NCI-H1105 treated with DMSO at 0.1 percent for 48 hours (cell line): ENCODE measurements around the gene SERPIND1.

ENCODE experiments used
- DNase-seq: peaks from one replicate; lab custom pipeline; 2025; lab: John Stamatoyannopoulos, UW

Gene SERPIND1

DNA sequence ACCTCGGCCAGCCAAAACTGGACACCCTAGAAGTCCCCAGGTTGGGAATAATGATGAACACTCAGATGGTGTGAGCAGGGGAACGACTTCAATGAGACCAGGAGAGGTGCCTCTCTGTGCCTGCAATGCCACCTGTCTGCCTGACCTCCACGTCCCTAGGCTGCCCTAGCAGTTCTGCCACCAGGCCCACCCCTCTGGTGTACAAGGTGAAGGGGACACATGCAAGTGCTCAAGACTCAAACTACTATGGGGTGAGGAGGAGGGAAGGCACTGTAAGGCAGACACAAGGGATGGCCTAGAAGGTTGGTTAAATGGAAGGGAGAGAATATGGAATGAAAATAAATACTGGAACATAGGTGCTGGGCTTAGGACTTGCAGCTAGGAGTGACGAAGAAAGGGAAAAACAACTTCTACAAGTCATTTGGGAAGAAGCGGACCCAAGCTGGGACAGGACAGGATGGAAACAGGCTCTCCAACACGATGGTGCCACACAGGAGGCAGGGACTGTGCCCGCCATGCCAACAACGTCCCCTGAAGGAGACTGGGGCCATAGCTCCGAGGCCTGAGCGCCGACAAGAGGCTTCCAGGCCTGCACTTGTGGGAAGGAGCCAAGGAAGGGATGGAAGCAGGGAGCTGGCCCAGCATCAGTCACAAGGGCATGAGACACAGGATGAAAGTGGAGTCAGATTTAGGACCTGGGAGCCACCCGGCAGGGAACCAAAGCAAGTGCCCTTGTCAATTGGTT is 18.5 kb downstream of the SERPIND1 start:
- DNase-seq, result no peak

DNA sequence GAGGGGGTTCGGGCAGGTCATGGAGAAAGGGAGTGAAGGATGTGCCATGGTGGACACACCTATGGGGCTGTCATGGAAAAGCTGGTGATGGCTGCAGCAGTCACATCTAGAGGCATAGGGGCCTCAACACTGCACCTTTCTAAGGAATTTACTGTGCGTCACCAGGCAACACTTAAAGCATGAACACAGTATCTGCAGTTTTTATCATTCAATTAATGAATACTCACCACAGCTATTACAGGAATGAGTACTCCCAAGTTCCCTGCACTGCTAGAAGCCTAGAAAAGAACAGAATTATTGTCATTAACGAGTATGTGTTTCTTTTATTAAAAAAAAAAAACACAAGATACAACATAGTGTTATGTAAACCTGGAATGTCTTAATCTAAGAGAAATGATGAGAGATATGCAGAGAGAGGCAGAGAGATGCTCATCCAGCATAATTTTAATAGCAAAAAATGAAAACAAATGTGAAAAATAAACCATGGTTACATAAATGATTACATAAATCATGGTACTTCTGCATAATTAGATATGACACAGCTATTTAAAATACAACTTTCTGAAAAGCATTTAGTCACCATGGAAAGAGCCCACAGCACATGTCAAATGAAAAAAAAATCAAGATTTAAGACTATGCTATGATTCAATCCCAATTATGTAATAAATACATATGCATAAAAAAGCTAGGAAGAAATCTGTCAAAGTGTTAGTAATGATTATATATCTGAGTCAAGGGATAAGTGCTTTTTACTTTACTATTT is 19.2 kb downstream of the SERPIND1 start:
- DNase-seq, result no peak

DNA sequence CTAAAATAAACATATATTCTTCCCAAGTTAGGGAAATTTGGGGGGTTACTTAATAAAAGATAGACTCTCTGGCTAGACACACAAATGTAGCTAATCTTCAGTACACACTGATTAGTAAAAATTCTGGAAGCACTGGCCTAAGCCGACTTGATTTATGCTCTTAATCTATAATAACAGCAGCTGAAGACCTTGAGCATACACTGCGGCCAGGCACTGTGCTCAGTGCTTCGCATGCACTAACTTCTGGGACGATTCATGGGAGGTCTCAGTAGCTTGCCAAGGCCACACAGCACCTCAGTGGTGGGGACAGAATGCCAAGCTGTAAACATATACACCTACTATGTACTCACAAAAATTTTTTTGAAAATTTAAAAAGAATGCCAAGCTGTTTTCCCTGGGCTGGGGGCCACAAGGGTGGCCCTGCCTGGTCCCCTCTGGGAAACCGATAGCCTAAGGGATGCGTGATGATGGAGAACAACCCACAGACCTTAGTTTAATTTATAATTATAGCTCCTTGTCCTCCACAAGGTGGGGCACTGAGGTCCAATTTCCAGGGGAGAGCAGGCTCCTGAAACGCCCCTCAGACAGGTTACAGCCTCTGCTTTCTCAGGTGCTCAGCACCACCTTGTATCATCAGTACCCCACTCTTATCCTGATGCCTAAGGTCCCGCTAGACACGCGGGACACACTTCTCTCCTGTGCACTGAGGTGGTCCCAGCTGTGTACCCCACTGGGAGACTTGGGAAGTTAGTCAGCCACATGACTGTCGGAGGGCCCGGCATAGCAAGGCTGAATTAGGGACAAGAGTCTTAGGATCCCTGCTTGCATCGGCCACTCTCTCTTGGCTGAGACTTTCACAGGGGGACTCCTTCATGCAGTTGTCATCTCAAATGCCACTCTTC is 20.1 kb downstream of the SERPIND1 start:
- no peak for DNase-seq

DNA sequence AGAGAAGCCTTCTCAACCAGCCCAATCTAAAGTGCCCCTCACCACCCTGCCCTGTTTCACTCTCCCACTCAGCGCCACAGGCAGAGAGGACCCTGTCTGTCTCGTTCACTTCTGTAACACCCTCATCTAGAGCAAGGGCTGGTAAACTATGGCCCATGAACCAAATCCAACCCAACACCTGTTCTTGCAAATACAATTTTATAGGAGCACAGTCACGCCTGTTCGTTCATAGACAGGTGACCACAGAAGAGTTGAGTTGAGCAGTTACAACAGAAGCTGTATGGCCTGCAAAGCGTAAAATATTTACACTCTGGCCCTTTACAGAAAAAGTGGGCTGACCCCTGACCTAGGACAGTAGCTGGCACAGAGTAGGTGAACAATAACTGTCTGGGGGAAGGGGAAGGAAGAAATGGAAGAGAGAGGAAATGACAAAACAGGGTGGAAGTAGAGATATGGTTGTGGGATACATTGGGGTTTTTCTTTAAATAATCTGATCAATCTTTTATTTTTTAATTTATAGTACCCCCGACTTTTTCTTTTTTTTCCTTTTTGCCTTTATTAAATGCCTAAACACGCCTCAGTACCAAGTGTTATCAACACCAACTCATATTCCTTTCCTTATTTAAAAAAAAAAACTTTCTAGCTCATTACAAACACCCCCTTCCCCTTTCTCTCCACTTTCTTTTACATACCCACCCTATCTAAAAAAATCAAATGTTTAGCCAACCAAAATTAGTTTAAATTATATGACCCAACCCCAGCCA is 20.9 kb downstream of the SERPIND1 start:
- no peak for DNase-seq

DNA sequence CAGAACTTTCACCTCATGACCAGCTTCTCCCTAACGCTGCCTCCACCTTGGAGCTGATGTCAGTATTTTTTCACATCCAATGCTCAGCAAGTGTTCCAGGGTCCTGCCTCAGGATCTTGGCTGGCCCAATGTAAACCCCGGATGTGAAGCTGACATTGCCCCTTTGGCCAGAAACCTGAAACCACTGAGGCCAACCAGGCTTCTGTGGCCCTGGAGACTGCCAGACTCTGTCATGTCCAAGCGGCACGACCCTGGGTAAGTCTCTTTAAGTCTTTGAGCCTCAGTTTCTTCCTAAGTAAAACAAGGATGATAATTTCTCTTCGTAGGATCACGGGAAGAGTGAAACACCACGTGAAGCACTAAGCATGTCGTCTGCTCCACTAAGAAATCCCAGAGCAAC is 22.8 kb downstream of the SERPIND1 start:
- DNase-seq, result no peak

DNA sequence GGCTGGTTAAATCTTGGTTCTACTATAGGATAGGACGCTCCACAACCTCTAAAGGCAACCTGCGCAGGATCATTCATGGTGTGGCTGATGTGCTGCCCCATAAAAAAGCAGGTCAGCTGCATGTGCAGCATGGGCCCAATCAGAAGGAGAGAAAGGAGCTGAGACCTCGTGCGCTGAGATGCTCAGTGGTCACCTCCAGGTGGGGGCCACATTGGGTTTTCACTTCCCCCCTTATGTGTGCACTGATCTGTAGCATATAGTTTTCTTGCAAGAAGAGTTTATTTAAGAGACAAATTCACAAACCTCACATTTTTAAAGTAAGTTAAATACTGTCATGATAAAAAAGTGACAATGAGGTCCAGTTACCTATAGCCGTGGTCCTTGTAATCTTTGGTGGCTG is 24.3 kb downstream of the SERPIND1 start:
- no peak for DNase-seq

DNA sequence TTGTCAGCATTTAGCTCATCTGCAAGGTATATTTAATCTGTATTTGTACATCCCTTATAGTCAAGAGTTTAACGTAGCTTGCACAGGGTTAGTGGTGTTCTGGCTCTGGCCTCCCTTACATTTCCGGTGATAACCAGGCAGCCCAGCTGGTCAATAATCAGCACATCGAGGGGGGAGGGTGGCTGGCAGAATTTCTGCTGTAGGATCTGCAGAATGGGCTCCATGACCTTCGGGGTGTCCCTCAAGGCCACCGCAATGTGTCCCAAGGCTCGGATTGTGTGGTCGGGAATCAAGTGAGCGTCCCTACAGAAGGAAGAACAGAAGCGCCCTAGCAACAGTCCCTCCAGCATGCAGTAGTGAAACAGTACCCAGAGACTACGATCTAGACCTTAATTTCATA is 25.1 kb downstream of the SERPIND1 start:
- no peak for DNase-seq

DNA sequence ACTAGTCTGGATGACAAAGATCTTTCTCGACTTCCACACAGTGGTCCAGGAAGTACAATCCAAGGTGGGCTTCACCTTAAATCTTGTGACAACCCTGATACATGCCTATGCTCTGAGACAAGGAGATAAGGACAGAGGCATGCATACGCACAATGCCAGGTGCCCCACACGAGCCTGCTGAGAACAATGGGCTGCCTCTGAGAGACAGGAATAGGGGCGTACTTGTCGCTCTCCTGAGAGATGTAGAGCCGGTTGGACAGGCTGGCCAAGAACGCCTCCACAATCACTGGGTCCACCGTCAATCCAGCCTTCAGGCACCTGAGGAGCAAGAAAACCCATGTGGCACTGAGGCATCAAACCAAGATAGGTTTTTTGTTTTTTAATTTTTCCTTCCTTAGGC is 25.5 kb downstream of the SERPIND1 start:
- no peak for DNase-seq

DNA sequence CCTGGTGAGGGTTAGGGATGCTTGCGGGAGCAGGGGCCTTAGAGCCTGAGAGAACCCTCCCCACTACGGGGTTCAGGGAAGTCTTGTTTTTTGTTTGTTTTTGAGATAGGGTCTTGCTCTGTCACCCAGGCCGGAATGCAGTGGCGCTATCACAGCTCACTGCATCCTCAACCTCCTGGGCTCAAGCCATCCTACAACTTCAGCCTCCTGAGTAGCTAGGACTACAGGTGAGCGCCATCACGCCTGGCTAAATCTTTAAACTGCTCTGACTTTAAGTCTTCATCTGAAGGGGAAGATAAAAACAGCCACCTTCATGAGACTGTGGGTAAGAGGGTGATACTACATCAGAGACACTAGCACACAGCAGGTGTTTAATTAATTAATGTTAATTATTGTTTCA is 28.5 kb downstream of the SERPIND1 start:
- no peak for DNase-seq

DNA sequence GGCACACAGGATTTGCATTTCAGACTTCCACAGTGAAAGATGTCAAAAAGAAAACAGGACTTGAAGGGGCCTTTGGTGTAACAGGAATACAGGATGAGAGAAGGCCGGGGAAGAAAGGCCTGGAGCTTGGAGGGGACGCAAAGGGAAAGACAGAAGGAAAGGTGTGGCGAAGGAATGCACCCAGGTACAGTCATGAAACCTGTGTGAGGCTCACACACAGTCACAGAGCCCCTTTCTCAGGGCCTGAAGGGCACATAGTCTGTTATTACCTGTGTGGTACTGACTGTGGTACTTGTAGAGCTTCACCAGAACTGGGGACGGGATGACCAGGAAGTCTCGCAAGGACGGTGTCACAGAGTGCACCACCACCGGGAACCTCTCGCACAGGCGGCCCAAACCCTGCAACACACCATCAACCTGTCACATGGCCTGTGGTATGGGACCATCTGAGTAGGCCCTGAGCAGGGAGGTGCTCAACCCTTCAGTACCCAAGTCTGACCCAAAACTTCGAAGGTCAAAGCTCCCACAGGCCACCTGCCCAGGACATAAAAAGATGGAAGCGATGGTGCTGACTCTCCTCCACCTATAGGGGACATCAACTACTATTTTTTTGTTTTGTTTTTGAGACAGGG is 29.1 kb downstream of the SERPIND1 start:
- no peak for DNase-seq

DNA sequence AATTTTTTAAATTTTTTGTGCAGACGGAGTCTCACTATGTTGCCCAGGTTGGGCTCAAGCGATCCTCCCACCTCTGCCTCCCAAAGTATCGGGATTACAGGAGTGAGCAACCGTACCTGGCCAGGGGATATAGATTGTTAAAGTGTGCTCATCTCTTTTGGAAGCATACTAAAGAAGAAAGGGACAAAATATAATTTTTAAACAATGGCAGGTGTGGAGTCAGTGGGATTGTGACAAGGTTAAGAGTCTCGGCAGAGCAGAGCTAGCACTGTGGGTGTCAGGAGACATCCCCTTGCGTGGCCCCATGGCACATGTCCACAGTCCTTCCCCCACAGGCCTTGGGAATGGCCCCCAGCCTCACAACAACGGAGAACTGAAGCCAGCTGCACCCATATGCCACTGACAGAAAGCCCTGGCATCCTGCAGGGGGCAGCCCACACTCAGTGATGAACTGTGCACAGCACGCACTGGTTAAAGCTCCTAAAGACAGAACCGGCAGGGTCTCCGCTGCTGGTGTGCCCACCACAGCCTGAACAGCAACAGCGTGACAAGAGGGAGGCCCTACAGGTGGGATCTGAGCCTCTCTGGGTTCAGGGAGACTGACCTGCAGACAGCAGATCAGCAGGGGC is 29.9 kb downstream of the SERPIND1 start:
- DNase-seq, result no peak

DNA sequence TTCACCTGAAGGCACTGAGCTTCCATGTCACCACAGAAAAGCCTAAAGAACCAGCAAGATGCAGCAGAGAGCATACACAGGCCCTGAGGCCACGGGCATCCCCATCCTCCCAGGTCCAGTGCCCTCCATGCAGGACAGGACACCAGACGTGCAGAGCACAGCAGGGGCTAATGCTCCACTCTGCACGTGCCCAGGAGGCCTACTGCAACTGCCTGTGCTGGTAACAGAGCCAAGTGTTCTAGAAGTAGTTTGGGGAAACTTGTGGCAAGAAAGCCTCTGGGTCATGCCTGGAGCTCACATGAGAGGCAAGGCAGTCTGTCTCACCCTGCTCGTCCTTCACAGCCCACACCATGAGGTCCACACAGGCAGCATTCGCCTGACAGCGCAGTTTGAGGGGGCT is 30.7 kb downstream of the SERPIND1 start:
- DNase-seq, result no peak

DNA sequence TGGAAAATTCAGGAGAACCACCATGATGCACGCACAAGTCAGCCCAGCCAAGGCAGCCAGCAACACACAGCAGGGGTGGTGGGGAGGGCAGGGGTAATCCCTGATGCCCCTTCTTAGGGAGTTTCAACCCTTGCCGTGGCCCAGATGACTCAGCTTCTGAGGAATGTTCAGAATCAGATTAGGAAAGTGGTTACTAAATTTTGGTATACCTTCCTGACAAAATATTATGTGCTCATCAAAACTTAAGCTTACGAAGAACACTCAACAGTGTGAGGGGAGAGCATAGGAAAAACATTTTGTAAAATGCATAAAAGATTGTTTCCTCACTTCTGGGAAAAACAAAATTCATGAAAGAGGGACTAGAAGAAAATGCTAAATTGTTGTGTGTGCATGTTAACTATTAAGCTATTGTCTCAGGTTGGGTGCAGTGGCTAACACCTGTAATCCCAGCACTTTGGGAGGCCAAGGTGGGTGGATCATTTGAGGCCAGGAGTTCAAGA is 32.1 kb downstream of the SERPIND1 start:
- no peak for DNase-seq

DNA sequence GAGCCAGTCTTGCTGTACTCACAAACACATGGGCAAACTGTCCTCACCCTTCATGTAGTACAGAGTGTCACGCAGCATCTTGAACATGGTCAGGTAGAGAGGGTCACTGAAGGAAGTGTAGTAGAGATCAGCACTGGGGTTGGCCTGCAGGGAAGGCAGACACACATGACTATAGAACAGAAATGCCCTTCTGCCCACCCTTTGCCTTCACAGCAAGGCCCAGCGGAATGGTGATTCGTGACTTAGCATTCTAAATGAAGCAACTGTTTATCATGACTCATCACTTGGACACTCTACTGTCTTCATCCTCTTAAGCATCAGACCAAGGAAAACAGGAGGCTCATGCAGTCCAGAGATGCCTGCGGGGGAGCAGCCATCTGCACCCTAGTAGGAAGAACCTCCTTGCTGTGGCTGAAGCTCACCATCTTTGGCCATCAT is 33.4 kb downstream of the SERPIND1 start:
- no peak for DNase-seq

DNA sequence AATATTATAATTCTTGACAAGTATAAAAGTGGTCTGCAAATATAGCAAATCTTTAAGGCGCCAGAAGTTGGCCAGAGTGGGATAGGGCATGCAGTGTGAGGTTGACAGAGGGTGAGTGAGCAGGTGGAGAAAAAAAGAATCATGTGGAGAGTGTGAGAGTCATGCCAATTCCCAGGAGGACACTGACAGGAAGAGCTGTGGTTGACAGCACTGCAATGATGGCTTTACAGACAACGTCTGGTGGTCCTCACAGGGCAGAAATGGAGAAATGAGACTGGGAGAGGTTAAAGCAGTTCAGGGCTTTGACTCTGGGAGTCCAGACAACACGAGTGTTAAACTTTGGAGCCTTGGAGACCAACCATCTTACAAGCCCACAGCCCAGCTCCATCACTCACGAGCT is 34.9 kb downstream of the SERPIND1 start:
- no peak for DNase-seq

DNA sequence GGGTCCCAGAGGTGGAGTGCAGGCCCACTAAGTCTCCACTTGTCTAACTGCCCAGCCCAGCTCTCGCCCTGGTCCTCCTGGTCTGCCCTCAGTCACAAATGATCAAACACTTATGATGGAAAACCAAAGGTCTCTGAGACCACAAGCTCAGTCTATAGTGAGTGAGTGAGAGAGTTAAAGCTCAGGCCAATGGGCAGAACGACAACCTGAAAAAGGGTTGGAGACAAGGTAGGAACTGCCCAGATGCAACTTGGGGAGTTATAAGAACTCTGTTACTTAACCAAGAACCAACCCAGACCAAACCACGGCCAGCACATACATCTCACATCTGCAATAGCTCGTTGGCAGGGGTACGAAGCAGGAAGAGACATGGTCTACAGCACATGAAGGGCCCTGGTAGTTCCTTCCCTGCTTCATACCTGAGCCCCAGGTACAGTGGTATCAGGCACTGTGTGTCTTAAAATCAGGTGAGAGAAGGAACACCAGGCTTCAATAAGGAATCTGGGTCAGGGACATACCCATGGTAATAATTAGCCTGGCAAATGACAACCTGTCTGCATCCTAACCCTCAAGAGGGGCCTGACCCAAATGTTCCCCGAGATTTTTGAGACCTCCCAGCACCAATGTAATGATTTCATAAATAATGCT is 35.7 kb downstream of the SERPIND1 start:
- DNase-seq, result no peak

DNA sequence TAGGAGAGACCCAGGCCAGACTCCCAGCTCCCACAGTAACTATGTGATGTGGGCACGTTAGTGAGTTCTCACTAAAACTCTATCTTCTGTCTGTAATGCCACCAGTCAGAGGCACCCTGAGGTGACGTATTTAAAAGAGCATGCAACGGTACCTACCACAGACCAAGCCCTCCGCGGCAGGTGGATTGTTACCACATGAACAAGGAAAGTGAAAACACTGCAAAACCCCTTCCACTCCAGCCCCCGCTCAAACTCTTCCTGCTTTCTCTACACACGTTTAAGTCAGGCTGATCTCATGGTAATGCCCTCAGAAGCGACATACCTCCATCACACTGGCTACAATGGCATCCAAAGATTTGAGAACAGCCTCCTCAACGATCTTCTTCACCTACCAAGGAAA is 36.7 kb downstream of the SERPIND1 start:
- DNase-seq, result no peak

DNA sequence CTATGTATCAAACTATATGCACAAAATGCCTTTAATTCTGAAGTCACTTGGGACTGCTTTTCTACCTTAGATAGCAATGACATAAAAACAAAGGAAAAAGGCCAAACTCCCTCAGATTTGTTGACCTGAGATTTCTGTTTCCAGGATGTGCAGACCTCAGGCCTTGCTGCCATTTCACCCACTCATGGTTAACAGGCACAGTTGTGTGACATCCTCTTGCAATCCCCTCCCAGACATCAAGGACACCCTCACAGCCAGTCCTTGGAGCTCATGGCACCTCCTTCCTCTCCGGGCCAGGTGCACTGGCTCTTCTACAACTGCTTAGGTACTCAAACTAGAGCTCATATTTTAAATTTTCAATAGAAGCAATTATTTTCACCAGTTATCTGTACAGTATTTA is 37.3 kb downstream of the SERPIND1 start:
- no peak for DNase-seq

DNA sequence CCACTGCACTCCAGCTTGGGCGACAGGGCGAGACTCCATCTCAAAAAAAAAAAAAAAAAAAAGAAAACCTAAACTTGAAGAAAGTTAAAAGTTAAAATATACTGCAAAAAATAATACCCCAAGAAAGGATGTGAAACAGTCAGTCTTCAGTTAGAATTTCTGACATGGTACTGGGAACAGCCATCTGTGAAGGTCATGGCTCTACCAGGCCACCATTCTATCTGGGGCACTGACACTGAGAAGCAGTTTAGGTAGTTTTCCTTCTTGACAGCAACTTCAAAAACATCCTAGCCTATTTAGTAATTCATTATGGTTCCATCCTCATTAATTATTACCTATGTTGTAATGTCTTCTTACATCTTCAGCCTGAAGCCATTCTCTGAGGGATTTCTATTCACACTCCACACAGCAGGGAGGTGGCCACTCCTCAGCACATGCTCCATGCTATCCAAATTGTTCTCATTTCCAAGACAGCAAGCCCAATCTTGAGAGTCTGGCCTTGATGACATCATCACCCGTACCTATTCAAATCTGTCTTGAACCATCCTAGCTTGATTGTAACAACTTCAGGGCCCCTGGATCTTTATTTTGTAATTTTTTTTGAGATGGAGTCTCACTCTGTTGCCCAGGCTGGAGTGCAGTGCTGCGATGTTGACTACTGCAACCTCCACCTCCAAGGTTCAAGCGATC is 38.2 kb downstream of the SERPIND1 start:
- no peak for DNase-seq

DNA sequence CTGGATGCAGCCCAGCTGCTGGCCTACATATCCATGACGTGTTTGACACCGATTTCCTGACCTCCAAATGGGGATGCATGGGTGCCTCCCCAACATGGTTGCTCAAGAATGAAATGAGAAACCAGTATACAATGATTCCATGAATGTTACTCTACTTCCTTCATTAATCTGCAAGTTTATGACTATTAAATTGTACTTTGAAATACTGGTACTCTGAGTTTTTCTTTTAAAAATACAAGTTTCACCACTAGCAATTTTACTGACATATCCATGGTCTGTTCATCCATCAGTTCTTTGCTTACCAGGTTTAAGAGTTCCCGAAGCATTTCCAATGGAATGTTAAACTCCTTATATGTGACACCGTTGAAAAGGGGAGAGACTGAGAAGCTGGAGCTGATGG is 39.1 kb downstream of the SERPIND1 start:
- DNase-seq, result no peak
